NCI-H128 (cell line): Measurements from ENCODE around the gene TMOD2.

Experiments
- DNase-seq: peaks from one replicate; lab custom pipeline; 2025; ENCODE audit not compliant: unreplicated experiment; lab: John Stamatoyannopoulos, UW

Gene TMOD2

GRCh38 chr15:51750792-51751696 is at the start of gene TMOD2:
Gene TMOD2 (plus strand): TSS chr15:51751597. CDS start chr15:51766442, 14,845 bp downstream.
- no peak for DNase-seq

DNA sequence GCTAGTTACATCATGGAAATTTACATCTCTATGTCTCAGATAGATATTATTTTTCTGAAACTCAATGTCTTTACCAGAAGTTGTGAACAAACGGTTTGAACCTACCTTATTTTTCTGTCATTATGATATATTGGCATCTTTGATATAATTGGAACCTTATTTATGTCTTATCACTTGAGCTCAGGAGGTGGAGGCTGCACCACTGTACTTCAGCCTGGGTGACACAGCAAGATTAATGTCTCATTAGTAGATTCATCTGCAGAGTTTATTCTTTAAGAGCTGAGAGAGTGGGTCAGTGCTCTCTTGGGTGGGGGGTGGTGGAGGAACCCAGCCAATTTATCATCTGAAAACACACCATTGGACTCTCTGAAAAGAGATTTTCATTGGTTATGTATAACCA is 48.7 kb upstream of the TMOD2 start:
- DNase-seq = no peak

GRCh38 chr15:51706291-51706690 is 45.1 kb upstream of the TMOD2 start:
- DNase-seq = no peak

DNA sequence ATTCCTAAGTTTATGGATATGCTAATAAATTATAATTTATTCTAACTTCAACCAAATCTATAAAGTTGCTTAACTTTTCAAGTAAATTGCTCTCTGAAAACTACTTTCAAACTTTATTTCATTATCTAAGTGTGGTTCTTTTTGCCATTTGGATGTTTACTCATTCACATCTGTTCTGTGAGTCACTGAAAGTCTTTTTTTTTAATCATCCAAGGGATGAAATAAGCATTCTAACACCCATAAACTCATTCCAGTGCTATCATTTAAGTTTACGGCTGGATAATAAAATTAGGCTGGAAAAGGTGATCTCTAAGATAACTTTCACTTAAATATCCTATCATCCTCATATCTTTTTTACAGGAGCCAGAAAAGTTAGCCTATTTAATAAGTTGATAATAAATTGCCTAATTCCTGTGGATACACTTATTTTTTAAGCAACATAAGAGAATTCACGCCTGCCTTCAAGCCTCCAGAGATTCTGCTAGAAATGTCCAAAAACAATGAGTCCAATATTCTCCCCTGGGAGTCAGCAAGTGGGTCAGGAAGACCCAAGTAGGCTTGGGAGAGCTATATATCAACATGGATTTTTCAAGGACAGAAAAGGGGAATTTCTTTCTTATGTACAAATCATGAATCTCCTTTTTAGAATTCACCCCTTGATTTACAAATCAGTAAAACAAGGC is 44.3 kb upstream of the TMOD2 start:
- no peak for DNase-seq

- no peak for DNase-seq
These were observed 43.4 kb upstream of the TMOD2 start for GRCh38 chr15:51708013-51708412.

- DNase-seq = no peak
These were observed 42.4 kb upstream of the TMOD2 start for GRCh38 chr15:51709031-51709430.

DNA sequence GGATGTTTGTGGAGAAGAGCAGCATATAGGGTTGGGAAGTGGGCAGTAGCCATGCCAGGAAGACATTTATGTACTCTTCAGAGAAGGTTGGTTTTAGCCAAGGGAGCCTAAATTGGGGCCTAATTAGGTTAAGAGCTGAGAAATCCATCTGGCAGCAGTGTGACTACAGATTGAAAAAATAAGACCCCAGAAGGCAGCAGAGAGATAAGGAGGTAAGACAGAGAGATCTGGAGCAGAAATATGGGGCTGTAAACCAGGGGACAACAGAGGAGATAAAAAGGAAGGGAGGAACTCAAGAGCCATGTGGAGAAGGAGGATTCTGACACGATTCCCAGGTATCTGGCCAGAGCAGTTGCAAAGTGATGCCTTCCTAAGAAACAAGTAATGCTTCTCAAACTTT is 37.2 kb upstream of the TMOD2 start:
- DNase-seq = no peak

DNA sequence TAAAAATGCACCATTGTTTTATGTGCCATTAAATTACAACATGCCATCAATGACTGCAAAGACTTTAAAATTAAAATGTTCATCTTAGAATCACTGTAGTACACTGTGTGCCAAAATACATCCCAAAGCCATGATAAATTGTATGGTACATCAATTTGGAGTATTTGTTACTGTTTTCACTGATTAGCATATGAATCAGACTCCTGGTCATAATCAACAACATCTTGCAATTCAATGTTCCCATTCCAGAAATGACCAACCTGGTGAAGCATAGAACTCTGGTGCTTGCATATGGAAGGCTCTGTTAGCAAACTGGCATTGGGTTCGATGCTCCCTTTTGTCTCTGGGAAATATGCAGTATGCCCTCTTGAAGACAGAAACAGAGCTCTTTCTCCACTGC is 36.5 kb upstream of the TMOD2 start:
- no peak for DNase-seq

DNA sequence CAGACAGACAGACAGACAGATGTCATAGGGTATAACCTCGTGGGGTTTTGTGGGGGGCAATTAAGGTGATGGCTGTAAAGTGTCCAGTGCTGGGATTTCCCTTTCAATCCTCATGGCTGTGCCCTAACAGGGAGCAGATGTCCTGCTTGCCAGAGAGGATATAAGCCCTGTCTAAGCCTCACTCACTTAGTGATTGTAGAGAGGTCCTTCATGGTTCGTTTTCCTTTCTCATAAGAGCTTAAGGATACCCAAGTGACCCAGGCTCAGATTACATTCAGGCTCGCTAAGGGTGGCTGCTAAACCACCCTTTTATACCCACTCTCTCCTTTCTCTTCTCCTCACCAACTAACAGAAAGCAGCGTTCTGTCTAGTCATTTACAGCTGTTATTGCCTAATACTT is 33.2 kb upstream of the TMOD2 start:
- no peak for DNase-seq

GRCh38 chr15:51718746-51719145 is 32.7 kb upstream of the TMOD2 start:
- DNase-seq = no peak

GRCh38 chr15:51720201-51720995 is 31.0 kb upstream of the TMOD2 start:
- no peak for DNase-seq

- DNase-seq = no peak
These were observed 30.0 kb upstream of the TMOD2 start for GRCh38 chr15:51721199-51721960.

- no peak for DNase-seq
These were observed 27.2 kb upstream of the TMOD2 start for GRCh38 chr15:51724199-51724598.

DNA sequence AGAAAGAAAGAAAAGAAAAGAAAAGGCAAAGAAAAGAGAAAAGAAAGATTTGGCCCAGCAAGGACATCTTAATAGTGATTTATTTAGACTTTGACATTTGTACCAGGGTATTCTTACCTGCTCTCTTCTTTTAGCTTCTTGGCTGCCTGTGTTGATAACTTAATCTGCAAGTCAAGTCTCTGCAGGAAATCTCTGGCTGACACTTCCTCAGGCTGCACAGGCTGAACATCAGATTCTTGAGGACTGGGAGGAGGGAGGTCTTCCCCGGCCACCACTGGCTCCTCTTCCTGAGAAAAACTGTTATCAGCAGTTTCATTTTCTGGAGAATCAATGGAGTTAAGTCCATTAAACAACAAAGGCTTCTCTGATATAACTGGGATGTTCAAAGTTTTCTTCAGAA is 26.7 kb upstream of the TMOD2 start:
- DNase-seq = no peak

DNA sequence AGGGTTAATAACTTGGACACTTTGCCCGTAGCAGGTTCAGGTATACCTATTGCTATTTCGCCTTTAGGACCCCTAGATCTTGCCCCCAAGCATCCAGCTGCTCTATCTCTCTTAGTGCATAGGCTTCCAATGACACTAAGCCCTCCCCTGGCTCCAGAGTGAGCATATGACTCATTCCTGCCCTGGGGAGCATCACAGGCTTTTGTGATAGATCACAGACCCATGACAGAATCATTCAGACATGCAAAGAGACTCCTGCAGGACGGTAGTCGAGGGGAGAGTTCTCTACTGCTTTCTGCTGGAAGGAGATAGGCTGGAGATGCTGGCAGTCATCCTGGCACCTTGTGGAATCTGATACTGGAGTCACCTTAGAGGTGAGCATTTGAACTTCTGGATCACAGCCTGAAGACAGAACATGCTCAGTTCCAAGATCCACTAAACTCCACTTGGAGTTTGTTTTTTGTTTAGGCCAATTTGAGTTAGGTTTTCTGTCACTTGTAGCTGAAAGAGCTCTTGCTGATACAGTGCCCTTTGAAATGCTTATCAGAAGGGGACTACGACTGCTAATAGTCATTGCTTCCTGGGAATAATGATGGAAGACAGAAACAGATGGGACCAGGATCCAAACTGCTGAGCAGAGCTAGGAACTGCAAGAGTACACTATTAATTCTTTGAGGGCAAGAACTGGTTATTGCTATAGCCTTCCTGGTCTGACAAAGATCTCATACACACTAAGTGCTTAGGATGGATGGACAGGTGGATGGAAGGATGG is 24.9 kb upstream of the TMOD2 start:
- DNase-seq = no peak

- no peak for DNase-seq
These were observed 24.1 kb upstream of the TMOD2 start for GRCh38 chr15:51727141-51727897.

DNA sequence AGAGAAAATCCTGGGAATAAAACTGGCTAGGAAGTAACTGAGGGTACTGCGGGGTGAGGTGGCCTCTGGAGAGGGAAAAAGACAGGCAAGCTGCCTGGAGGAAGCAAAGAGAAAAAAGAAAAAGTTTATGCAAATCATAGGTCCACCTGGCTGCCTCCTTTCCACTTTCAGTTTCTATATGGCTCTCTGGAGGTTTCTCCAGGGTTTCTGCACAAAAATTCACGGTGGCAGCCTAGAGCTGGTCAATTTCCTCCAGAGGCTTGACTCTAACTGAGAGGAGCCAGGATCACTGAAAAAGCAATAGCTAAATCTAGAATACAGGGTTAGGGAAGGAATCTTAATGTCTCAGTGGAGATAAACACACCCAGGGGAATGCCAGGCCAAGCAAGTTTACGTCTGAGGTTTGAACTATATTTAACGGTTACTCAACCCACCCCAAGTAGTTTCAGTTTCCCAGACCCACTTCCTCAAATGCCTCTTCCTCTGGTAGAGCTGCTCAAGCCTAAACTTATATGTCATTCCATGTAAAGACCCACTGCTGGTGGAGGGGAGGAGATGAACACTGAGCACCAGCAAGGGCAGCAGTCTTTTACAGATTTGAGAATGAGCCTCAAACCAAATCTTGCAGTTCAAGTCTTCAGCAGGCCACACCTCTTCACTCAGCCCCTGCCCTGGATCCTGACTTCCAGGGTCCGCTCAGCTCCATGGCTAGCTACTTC is 19.7 kb upstream of the TMOD2 start:
- no peak for DNase-seq

- no peak for DNase-seq
These were observed 18.8 kb upstream of the TMOD2 start for GRCh38 chr15:51732646-51733045.
